Activated CD4-positive, alpha-beta T cell treated with anti-CD3 and anti-CD28 coated beads, Interleukin-2, amount 50 U/mL, for 1 hour (primary cell): ENCODE results near the gene CHN1.

Experiments
- DNase-seq: peaks from one replicate; pipeline ENCODE4 v3.0.0-alpha.2; 2020

Gene CHN1

GRCh38 chr2:174918886-174919526, 86.2 kb downstream of the CHN1 start:
- no peak for DNase-seq

GRCh38 chr2:174916270-174916930, 88.8 kb downstream of the CHN1 start:
- DNase-seq: no peak

DNA sequence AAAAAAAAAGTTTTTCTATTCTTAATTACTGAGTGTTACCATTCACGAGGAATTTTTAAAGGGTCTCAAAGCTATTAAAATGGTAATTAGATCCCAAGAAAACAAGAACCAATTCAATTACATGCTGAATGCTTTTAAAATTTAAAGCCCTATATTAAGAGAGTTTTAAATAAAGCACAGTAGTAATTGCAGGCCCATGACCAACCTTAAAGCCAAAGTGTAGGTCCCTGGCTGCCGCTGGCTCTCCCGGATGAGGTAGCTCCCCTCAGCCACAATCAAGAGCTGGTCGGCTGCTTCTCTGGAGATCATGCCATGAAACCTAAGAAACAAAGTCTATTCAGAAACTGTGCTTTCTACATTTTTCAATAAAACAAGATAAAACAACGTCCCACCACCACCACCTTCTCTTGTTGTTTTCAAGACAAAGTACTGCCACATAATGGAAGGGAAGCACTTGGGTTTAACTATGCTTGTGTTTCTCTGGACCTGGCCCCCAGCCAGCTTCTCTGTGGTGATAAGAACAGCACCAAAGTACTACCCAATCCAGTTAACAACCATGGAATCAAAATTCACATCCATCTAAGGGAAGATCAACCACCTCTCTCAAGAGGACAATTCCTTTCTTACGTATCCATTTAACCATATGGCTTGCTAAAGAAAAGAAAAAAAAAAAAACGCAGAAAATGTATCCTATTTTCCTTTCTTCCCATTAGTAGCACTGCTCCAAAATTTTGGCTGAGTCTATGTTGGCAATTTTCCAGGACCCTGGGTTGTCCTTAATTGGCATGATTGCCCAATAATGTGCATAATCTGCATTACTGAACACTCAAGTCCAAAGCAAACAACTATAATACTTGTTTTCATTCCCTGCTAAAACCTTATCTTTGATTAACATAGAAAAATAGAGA, 90.1 kb downstream of the CHN1 start:
- DNase-seq: no peak

DNA sequence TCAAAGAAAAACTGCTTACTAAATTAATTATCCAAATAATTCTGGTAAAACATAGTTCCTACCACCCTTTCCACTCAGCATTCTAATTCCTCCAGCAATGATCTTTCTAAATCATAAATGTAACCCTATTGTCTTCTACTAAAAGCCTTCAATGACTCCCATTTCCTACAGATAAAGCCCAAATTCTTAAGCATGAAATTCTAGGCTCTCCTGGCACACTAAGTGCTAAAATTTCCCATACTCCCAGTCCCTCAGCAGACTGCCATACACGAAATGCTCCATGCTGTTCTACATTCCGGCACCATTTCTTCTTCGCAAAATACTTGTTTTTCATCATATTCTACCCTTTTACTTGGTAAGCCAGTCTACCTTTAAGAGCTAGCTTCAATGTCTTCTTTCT, 96.9 kb downstream of the CHN1 start:
- DNase-seq: no peak

DNA sequence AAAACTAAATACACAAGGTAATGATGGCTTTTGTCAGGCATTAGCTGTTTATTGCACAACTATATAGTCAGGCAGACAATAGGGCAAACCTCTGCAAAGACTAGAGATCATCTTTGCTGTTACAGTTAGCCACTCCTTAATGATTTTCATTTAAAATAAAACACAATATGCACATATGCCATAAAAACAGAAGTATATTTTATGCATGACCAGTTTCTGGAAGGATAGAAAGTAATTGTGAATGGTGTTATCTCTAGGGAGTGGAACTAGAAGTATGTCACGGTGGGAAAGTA, 102.0 kb downstream of the CHN1 start:
- DNase-seq: no peak

GRCh38 chr2:174902506-174903263, 102.5 kb downstream of the CHN1 start:
- DNase-seq: no peak

DNA sequence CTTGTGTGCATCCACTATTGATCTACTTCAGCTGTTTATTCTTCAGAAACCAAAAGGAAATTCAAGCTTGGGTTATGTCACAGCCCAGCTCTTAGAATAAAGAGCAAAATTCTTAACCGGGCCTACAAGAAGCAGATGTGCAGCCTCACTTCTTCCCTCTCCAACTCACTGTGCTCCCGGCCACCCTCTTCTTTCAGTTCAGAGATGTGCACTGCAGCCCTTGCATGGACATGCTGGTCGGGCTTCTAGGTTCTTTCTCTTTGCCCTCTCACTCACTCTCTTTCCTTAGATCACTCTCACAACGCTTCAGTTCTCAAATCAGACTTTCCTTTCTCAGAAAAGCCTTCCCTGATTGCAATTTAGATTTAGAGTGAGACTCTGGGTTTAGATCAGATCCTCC, 104.1 kb downstream of the CHN1 start:
- peak; percentile 3 for DNase-seq

DNA sequence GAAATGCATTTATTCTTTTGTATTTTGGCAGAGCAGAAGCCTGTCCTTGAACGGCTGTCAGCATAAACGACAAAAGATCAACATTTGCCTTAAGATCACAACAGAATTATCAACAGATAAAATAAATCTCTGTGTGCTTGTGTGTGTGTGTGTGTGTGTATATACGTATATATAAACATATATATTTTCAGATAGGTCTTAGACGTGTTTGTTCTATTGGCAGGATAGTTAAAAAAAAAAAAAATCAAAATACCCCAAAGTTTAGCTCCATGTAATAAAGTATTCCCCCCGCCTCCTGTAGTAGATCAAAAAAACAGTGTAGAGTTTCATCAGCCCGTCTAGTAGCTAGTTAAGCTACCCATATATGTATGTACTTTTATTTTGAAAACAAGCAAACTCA, 107.9 kb downstream of the CHN1 start:
- DNase-seq: no peak

GRCh38 chr2:174893018-174893417, 112.2 kb downstream of the CHN1 start:
- DNase-seq: no peak

GRCh38 chr2:174892546-174892945, 112.6 kb downstream of the CHN1 start:
- no peak for DNase-seq

GRCh38 chr2:174888646-174889271, 116.4 kb downstream of the CHN1 start:
- DNase-seq: no peak

DNA sequence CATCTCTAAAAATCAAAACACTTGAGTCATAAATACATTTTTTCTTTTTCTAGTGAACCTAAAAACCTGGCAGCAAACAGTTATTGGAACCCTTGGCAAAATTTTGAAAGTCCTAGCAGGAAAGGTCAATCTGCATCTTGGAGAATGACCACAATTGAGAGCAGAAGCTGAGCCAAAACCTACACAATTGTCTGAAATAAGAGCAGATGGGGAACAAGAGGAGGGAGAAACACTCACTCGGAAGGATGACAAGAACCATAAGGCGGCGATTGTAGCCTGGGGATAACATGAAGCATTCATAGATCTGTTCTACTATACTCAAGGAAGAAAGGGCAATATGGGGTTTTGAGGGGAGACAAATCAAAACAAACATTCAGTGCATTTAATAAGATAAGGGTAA, 117.0 kb downstream of the CHN1 start:
- DNase-seq: no peak

DNA sequence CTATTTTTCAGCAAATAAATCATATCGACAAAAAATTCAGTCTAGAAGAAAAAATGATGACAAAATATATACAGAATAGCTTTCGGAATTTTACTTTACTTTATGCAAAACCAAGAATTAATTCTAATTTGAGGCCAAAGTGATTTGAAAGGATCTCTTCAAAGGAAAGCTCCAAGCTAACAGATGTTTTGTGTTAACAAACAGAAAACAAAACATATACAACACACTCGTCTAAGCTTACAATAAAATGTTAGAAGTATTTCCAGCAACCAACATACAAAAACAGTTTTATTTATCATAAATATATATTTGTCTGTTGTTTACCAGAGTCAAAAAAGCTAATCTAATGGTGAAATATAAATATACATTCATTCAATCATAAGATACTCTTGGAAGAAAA, 122.8 kb downstream of the CHN1 start:
- no peak for DNase-seq

DNA sequence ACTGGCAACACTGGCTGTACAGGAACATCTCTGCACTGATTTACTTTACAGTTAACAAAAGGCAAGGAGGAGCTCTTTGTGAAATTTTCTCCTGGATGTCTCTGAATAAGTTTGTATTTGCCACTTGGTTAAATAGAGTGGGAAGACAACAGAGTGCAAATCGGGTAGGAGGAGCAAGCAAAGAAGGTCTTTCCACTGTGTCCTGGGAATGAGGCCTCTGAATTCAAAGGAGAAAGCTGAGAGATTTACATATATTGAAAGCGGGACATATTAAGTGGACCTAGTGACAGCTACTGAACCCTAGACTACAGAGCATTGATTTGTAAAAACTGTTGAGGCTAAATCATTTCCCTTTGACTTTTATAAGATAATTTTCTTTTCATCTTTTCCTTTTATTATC, 123.5 kb downstream of the CHN1 start:
- no peak for DNase-seq

GRCh38 chr2:174878537-174879147, 126.5 kb downstream of the CHN1 start:
- no peak for DNase-seq

DNA sequence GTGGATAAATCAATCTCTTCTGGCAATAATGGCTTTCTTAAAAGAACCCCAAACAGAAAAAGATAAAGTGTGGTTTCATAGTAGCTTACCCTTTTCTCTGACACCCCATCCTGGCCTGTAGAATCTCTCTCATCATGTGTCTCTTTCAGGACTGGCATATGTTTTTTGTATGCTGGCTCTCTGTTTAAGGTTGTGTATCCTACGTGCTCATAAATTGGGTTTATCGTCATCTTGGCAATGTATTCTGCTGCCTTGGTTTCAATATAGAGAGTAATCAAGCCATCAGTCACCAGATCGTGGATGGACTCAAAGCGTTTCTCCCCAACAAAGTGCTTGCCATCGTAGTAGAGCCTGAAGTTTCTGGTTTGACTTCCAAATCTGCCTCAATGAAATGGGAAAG, 127.4 kb downstream of the CHN1 start:
- no peak for DNase-seq

DNA sequence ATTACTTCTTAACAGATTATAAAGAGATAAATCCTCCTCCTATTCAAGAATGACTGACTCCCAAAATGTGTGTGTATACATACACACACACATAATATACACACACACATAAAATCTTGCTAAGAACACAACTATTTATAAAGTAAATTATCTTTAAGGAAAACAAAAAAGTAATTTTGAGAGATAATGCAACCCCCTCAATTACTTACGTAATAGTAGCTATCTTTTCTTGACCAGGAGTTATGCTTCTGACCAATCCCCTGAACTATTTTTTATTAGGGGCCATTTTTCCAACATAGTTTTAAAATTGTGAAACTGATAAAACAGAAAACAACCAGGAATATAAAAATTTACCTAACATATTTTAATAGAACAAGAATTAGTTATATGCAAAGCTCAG, 127.9 kb downstream of the CHN1 start:
- no peak for DNase-seq

DNA sequence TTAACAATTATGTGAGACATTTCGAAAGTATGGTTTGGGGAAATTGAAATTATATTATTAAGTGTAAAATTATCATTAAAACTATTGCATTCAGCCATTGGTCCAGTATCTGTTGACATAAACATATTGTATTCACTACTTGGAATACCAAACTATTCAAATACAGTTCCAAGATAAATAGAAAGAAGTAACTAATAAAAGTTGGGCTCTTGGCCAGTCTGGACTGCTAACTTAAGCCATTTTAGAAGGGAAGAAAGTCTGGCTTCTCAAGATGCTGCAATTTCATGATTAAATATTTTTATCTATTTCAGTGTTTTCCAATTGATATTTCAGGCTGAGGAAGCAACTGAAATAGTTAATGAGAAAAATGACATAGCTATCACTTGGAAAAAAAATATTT, 131.1 kb downstream of the CHN1 start:
- DNase-seq: no peak

GRCh38 chr2:174873471-174873870, 131.7 kb downstream of the CHN1 start:
- no peak for DNase-seq

DNA sequence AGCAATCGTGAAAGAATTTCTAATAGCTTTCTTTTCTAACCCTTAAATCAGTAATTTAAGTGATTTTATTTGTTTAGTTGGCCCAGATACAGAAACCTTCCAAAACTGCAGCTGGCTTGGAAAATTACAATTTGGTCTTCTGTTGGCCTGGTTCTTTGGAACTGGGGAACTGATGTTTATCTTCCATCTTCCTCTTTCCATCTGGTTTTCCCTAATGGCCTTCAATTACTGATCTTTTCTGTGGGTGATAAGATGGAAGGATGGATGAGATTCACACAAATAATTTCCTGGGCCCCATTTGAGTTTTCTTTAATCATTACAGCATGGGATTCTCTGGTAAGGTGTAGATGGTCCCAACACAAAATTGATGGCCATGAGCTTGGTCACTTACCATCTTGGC, 134.4 kb downstream of the CHN1 start:
- no peak for DNase-seq

DNA sequence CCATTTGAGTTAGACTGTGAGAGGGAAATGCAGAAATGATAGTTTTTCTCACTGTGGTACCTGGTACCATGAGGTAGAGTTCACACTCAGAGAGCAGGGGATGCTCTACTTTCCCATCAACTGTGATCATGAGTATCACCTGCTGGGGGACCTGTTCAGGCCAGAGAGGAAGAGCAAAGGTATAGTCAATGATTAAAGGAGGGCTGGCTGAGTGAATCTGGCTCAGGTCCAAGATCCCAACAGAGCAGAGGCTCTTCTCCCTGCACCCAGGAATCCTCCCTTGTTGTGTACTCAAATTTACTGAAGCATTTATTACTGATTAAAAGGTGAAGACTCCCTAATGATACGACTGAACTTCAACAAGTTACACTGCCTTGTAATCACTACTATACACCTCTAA, 136.3 kb downstream of the CHN1 start:
- no peak for DNase-seq

GRCh38 chr2:174866421-174866820, 138.8 kb downstream of the CHN1 start:
- no peak for DNase-seq

DNA sequence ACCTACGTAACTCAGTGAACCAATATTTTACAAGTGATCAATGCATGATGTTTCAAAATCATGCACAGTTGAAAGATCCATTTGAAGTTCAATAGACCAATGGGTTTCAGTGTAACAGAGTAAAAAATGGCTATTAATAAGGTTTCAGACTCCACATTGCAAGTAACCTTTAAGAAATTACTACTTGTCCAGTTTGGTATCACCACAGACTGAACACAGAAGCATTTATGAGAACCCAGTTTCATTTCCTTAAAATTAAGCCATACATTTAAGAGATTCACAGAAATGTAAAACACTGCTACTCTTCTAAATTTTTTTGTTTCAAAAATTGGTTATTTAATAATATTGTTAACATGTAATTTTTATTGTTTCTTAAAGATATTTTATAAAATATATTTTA, 142.0 kb downstream of the CHN1 start:
- DNase-seq: no peak
